DMS79 treated with DMSO at 0.1 percent for 48 hours (cell line): Measurements from ENCODE around the gene UNKL.
"Not testable (repeated sequence)": the region's sequence is repeated elsewhere in the genome, so short reads cannot be mapped to it uniquely, and the experiment has no call there.

ENCODE experiments used
- DNase-seq: peaks from one replicate; lab custom pipeline; 2025; lab: John Stamatoyannopoulos, UW

UNKL gene

GRCh38 chr16:1337486-1337885 lies 77.0 kb downstream of the UNKL start:
- DNase-seq: no peak

- DNase-seq: no peak
Observed at GRCh38 chr16:1336619-1337018, 77.9 kb downstream of the UNKL start.

- DNase-seq: peak; percentile 32
Observed at GRCh38 chr16:1335996-1336395, 78.5 kb downstream of the UNKL start.

GRCh38 chr16:1335211-1335971 lies 79.1 kb downstream of the UNKL start:
- DNase-seq: peak; percentile 33

- DNase-seq: no peak
Observed at GRCh38 chr16:1334739-1335138, 79.8 kb downstream of the UNKL start.

- DNase-seq: no peak
Observed at GRCh38 chr16:1333854-1334700, 80.4 kb downstream of the UNKL start.

GRCh38 chr16:1333149-1333812 lies 81.2 kb downstream of the UNKL start, which contains the start of gene BAIAP3:
Gene BAIAP3, plus strand, starts transcription at chr16:1333645. Its CDS starts 4,905 bp downstream, at chr16:1338550.
- no peak for DNase-seq

GRCh38 chr16:1332618-1333148 lies 81.8 kb downstream of the UNKL start:
- no peak for DNase-seq

- DNase-seq: peak; percentile 37
Observed at GRCh38 chr16:1331712-1332617, 82.5 kb downstream of the UNKL start.

GRCh38 chr16:1330931-1331711 lies 83.4 kb downstream of the UNKL start:
- no peak for DNase-seq

GRCh38 chr16:1330260-1330914 lies 84.1 kb downstream of the UNKL start:
- DNase-seq: no peak

GRCh38 chr16:1328961-1329360 lies 85.5 kb downstream of the UNKL start:
- not testable (repeated sequence) for DNase-seq

- DNase-seq: not testable (repeated sequence)
Observed at GRCh38 chr16:1328136-1328535, 86.4 kb downstream of the UNKL start.

- DNase-seq: no peak
Observed at GRCh38 chr16:1327619-1327947, 86.9 kb downstream of the UNKL start.

- DNase-seq: no peak
Observed at GRCh38 chr16:1326946-1327618, 87.4 kb downstream of the UNKL start.

GRCh38 chr16:1326391-1326790 lies 88.1 kb downstream of the UNKL start:
- DNase-seq: no peak

GRCh38 chr16:1325673-1326371 lies 88.7 kb downstream of the UNKL start:
- DNase-seq: no peak

- no peak for DNase-seq
Observed at GRCh38 chr16:1325261-1325660, 89.2 kb downstream of the UNKL start.
